ENCODE measurements around the gene TENM4.

DNA sequence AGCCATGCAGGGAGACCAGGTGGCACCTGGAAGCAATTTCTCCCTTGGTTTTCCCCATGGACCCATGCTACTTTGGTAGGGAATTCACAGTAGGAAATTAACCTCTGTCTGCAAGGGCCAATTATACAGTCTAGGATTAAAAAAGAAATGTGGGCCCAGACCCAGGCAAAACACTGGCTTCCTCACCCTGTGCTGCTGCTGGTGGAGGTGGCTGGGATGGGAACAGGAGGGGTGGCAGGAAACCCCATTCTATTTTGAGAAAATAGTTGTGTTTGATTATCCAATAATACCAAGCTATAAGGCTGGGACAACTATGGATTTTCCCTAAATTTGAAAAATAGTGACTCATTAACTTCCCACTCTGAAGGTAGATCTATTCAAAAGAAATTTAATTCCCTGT is 449.1 kb downstream of the TENM4 start:
- TF ChIP-seq EZH2 (IDR thresholded peaks at IDR 0.05): no peak
- TF ChIP-seq POLR2AphosphoS5 (IDR thresholded peaks at IDR 0.05; ENCODE audit: borderline replicate concordance, low read depth, low read length): no peak
